ENCODE results near the gene GPAT2.
"Not testable (repeated sequence)": the region's sequence is repeated elsewhere in the genome, so short reads cannot be mapped to it uniquely, and the experiment has no call there.

Gene GPAT2

GRCh38 chr2:96034792-96035191, at the start of gene GPAT2:
Gene GPAT2 (minus strand): TSS chr2:96034916. CDS start chr2:96032359, 2,557 bp downstream.
- DNase-seq (ENCODE audit: low read depth in 2 of 2, low spot score in 1 of 2), result not testable (repeated sequence)

GRCh38 chr2:96083989-96084857, 49.5 kb upstream of the GPAT2 start:
- no peak for DNase-seq (ENCODE audit: low read depth in 2 of 2, low spot score in 1 of 2)

- DNase-seq (ENCODE audit: low read depth in 2 of 2, low spot score in 1 of 2), result no peak
Measured at GRCh38 chr2:96083064-96083939, 48.6 kb upstream of the GPAT2 start.

DNA sequence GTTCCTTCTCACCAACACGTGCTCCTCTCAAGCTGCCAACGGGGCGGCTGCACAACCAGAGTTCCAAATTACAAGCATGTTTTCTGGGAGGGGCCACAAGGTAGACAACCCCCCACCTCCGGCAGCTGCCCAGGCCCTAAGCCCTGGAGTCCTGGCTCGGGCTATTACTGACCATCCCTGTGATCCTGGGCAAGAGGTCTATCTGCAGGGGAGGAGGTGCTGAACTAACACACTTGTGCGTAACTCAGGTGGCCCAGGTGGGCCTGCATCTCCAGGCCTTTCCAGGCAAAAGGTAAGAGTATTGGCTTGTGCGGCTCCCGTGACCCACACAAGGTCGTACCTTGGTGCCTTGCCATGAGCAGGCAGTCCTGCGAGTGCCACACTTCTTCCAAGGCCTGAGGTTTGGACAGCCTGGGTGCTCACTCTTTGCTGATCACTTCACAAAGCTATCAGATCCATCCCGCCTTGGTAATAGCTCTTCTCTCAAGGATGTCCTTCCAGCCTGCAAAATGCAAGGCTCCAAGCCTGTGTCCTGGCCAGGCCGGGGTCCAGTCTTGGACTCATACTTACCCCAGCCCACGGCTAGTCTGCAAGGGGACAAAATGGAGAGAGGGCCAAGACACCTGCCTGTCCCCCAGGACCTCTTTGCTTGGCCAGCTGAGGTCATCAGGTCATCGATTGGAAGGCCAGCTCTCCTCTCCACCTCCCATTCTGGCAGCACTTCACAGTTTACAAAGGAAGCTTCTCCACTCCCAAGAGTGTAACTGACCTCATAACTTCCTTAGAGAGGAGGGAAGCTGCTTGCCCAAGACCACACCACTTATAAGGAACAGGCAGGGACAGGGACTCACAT, 47.7 kb upstream of the GPAT2 start:
- DNase-seq (ENCODE audit: low read depth in 2 of 2, low spot score in 1 of 2), result no peak

DNA sequence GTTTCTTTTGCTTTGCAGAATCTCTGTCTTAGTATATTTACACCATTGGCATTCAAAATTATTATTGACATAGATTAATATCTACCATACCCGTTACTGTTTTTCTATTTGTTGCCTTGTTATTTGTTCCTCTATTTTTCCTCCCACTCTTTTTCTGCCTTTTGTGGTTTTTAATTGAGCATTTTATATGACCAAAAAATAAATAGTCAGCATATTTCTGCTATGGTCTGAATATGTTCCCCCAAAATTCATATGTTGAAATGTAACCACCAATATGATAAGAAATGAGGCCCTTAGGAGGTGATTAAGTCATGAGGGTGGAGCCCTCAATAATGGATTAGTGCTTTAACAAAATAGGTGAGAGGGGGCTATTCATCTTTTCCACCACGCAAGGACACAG, 46.3 kb upstream of the GPAT2 start:
- no peak for DNase-seq (ENCODE audit: low read depth in 2 of 2, low spot score in 1 of 2)

DNA sequence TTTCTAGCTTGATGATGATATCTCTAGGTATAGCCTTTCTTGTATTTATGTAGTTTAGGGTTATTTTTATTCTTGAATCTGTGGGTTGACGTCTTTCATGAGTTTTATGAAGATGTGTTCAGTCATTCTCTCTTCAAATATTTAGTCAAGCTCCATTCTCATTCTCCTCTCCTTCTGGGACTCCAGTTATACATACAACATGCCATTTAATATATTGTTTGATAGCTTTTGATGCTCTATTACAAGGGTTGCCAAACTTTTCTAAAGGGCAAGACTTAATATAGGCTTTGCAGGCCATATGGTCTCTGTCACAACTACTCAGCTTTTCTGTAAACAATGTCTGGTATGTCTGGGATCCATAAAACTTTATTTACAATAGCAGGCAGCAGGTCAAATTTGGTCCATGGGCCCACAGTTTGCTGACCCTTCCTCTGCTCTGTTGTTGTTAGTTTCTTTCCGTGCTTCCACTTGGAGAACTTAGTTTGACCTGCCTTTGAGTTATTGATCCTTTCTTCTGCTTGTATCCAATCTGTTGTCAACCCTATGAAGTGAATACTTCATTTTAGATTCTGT, 40.6 kb upstream of the GPAT2 start:
- DNase-seq (ENCODE audit: low read depth in 2 of 2, low spot score in 1 of 2), result no peak

DNA sequence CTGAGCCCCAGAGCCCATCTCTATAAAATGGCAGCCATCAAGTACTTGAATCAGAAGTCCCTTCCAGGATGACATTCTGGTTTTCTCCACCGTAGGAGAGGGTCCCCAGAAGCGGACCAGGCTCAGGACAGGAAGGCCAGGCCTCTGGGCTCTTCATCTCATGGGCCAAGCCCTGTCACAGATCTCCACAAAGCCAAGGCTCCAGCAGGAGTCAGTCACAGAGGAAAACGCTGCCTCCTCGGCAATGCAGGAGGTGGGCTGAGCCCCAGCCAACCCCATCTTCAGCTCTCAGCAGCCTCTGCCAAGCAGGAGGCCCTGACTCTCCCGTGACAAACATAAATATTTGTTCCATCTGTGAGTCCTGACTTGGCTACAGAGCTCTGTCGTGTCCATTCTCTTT, 39.4 kb upstream of the GPAT2 start:
- no peak for DNase-seq (ENCODE audit: low read depth in 2 of 2, low spot score in 1 of 2)

DNA sequence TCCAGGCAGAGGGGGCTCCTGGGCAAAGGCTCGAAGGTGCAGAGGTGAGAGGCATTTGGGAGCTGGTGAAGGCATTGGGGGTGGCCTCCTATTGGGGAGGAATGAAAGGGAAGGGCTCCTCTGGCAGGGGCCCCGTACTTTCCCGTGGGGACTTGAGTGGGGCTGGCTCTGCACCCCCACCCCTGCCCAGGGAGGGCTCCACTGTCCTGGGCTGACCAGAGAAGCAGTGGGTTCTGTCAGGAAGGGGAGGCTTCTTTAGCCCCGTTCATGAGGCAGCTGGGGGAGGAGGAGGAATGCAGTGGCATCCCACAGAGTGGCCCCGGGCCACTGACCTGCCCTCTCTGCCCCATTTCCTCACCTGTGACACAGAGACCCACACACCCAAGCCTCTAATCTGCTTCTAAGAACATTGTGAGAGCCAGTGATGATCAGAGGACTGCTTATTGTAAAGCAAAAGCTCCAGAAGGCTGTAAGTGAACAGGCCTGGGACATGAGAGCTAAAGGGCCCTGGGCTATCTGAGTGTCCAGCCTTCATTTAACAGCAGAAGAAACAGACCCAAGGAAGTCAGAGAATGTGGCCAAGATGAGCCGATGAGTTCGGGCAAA, 38.6 kb upstream of the GPAT2 start:
- no peak for DNase-seq (ENCODE audit: low read depth in 2 of 2, low spot score in 1 of 2)

DNA sequence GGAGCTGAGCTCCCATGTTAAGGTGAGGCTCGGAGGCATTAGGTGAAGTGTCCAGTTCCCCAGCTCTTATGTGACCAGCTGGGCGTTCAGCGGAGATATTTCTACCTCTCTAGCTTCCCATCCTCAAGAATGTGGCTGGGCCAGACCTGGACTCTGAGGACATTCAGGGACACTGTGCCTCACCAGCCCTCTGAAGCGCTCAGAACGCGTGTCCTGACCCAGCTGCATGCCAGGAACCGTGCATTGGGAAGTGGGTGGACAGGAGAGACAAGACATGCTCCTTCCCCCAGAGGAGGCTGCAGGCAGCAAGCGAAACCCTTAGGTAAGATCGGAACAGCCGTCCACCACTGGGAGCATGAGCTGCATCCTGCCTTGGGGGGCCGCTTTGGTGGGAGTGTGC, 38.0 kb upstream of the GPAT2 start:
- no peak for DNase-seq (ENCODE audit: low read depth in 2 of 2, low spot score in 1 of 2)

DNA sequence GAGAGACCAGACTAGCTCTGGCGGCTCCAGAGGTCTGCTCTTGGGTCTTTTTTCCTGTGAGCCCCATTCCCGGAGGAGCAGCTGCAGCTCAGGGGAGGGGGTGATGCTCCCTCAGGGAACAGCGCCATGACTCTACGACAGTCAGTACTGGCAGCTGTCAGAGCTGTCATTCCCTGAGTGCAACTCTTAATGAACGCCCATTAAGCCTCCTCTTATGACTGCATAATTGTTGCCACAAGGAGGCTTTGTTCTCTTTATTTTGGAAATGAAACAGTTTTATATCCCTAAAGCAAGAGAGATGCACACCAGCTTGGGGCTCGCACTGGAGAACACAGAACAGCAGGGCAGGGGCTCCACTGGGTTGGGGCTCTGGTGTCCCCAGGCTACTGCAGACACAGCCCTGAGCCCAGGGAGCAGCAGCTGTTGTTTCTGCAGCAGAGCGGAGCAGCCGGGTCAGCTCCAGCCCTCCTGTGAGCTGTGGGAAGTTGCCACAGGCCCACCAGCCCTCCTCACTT, 37.3 kb upstream of the GPAT2 start:
- DNase-seq (ENCODE audit: low read depth in 2 of 2, low spot score in 1 of 2), result not testable (repeated sequence)

GRCh38 chr2:96071087-96071976, 36.6 kb upstream of the GPAT2 start:
- DNase-seq (ENCODE audit: low read depth in 2 of 2, low spot score in 1 of 2), result not testable (repeated sequence)

- DNase-seq (ENCODE audit: low read depth in 2 of 2, low spot score in 1 of 2), result not testable (repeated sequence)
Measured at GRCh38 chr2:96070351-96070750, 35.6 kb upstream of the GPAT2 start.

DNA sequence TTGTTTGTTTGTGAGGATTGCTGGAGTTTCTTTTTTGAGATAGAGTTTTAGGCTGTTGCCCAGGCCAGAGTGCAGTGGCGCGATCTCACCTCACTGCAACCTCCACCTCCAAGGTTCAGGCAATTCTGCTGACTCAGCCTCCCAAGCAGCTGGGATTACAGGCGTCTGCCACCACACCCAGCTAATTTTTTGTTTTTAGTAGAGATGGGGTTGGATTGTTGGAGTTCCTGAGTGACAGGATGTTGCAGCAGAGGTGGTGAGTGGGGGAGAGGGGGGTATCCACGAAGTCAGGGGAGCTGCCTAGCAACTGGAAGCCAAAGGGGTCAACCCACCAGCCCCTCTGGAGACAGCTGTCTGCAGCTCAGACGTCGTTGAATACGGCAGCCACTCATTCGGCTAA, 35.2 kb upstream of the GPAT2 start:
- not testable (repeated sequence) for DNase-seq (ENCODE audit: low read depth in 2 of 2, low spot score in 1 of 2)

DNA sequence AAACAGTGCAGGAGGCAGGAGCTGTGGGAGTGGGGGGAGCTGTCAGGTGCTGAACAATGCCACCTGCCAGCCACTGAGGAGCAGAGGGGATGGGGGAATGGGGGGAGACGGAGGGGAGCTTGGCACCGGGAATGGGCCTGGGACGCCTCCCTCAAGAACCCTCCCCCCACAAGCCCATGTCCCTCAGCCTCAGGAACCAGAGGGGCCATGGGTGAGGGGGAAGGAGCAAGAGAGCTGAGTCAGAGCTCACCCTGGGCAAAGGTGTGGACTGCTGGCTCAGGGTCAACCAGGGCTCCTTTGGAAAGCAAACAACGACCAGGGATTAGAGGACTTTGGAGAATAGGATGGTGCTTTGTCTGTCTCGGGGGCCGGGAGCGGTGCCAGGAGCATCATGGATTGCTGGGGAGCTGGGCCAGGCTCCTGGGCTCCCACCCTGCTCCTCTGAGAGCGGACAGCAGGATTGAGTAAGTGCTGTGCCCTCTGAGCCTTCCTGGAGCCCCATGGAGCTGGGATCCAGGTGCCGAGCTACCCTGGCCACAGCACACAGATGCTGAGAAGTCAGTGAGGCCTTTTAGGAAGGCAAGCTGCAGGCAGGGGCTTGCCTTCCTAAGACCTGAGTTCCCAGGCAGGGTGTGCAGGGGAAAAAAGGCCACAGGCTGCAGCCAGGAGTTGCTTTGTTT, 33.3 kb upstream of the GPAT2 start:
- DNase-seq (ENCODE audit: low read depth in 2 of 2, low spot score in 1 of 2), result not testable (repeated sequence)

- DNase-seq (ENCODE audit: low read depth in 2 of 2, low spot score in 1 of 2), result not testable (repeated sequence)
Measured at GRCh38 chr2:96067098-96067660, 32.5 kb upstream of the GPAT2 start.

DNA sequence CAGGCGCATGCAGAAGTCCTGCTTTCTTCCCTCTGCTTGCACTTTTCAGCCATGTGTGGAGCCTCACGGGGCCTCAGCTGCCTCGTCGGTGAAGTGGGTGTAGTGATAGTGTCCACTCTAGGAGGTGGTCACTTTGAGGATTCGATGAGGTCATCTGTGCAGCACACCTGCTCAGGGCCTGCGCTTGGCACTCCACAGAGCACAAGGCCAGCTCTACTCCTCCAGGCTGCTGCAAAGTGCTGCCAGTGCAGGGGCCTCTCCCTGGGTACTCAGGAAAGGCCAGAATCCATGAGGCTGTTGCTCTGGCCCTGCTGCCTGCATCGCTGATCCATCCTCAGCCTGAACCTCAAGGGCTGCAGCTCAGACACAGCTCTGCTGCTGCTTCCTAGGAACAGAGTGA, 31.8 kb upstream of the GPAT2 start:
- DNase-seq (ENCODE audit: low read depth in 2 of 2, low spot score in 1 of 2), result not testable (repeated sequence)

DNA sequence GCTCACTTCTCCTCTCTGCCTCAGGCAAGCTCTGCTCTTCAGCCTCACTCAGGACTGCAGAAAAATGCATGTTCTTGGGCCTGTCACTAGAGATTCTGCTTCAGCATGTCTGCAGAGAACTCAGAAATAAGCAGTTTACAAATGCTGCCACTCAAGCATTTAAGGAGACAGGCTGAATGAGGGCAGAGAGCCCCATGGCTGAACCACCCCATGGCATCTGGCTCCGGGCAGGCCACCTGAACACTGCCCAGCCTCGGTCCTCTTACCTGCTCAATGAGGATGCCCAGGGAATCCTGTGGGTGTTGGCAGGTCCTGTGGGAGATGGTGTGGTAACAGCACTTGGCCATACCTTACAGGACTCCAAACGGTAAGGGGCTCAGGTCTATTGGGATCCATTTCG, 31.2 kb upstream of the GPAT2 start:
- not testable (repeated sequence) for DNase-seq (ENCODE audit: low read depth in 2 of 2, low spot score in 1 of 2)

DNA sequence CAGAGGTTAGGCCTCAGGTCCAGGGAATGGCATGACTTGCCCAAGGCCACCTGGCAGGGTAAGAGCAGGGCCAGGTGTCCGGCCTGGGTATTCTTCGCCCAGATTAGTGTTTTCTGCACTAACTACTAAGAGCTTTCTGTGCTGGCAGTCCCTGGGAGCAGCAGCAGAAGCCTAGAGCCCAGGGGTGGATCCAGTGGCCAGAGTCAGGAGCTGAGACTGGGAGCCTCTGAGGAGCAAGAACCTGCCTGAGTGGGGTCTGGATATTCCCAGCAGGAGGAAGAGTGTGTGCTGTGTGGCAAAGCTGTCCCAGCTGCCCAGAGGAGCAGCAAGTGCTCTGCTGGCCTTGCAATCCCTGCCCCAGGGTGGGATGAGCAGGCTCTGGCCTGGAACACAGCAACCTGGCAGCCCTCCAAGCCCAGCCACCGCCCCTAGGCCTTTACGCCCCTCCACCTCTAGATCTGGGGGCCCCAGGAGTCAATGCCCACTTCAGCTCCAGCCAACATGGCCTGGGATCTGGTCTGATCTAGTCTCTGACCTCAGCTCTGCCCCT, 30.7 kb upstream of the GPAT2 start:
- no peak for DNase-seq (ENCODE audit: low read depth in 2 of 2, low spot score in 1 of 2)
